Left lung (tissue), 10 donors: ENCODE measurements around the gene CCSER2. TPM values are rescaled to one million over a fixed set of nuclear protein-coding genes. Genes with fewer than 3 reads are reported as not detected.

Experiments
- ATAC-seq: fragments of 200-7000 bp; cut with Tn5 transposase; one replicate; pipeline ENCODE4 v1.9.1; 2020; ENCODE audit warnings: moderate library complexity
- DNase-seq, 4 donors: peaks; one replicate each; pipeline ENCODE4 v3.0.0-alpha.2; 2013 to 2020
- H3K27ac ChIP-seq, 2 donors: fragments of 200-600 bp; sonication (generic) in 1 of 2; one replicate each; pipeline versions ENCODE4 v1.5.0 to v1.8.0; 2020 to 2021
- H3K27me3 ChIP-seq, 2 donors: fragments of 200-600 bp; sonication (generic) in 1 of 2; one replicate each; pipeline versions ENCODE4 v1.5.0 to v1.8.0; 2020 to 2021
- H3K36me3 ChIP-seq, 2 donors: fragments of 200-600 bp; sonication (generic) in 1 of 2; one replicate each; pipeline versions ENCODE4 v1.5.0 to v1.8.0; 2020 to 2021
- H3K4me1 ChIP-seq, 2 donors: fragments of 200-600 bp; one replicate each; pipeline ENCODE4 v1.8.0; 2021
- H3K4me3 ChIP-seq, 2 donors: fragments of 200-600 bp; sonication (generic) in 1 of 2; one replicate each; pipeline versions ENCODE4 v1.5.0 to v1.8.0; 2020 to 2021; ENCODE audit warnings: mild to moderate bottlenecking in 1 of 2
- H3K9me3 ChIP-seq, 2 donors: fragments of 200-600 bp; sonication (generic) in 1 of 2; one replicate each; pipeline versions ENCODE4 v1.5.0 to v1.8.0; 2020 to 2021
- CTCF ChIP-seq, 2 donors: fragments of 200-600 bp; sonication (generic) in 1 of 2; IDR thresholded peaks; one replicate each; pipeline versions ENCODE4 v1.5.0 to v1.8.0; 2021; ENCODE audit warnings: antibody characterized with exemption in 2 of 2
- intact Hi-C, 2 donors: fragments of 100-400 bp; cut with DNase I; formaldehyde crosslinking; loops; one replicate each; pipeline versions ENCODE4 v1.11.2 to v1.14.2; 2022
- polyA plus RNA-seq, 6 donors: library from polyadenylated mRNA; unstranded; fragments of 120-200 nt; gene quantifications; one replicate each; pipeline ENCODE4 v1.2.1, GENCODE V29; 2013; ENCODE audit not compliant: insufficient read length in 6 of 6
- total RNA-seq, 2 donors: library from RNA; stranded (reverse); fragmentation: NEBNext Ultra II Directional; extraction: Animal tissue kit (Norgen Biotek cat#: 25700); gene quantifications; one replicate each; pipeline ENCODE4 v1.2.1, GENCODE V29; 2021
- donor health status: DM: no; HTN: yes; CAD: no.
- donor health status: DM: no; HTN: no; CAD: no.

The CCSER2 gene
- total and polyA plus RNA-seq, 8 donors = 32.7 to 65.5 (median 37.9) TPM

DNA sequence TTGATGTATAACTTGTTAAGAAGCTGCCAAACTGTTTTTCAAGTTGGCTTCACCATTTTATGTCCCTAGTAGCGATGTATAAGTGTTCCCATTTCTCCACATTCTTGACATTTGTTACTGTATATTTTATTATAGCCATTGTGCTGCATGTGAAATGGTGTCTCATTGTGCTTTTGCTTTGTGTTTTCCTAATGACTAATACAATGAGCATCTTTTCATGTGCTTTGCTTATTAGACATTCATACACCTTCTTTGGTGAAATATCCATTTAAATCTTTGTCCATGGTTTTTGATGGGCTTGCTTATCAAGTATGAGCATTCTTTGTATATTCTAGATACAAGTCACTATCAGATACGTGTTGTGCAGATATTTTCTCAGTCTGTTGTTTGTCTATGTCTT lies 203.0 kb downstream of the CCSER2 start:
- intact Hi-C loops = loop anchor here in 1 of 2 donors (10.0 kb wide), 1 partner anchor 257 kb away; no protein-coding TSS in a partner anchor
- Histone ChIP-seq H3K4me3 (no peak overlapping the region), H3K27me3 (no peaks in the 10 kb centered on the region), H3K9me3 (peaks cover 0 to 2% of the 10 kb centered on the region in 2 donors), H3K36me3 (no peaks in the 10 kb centered on the region), H3K27ac (no peak overlapping the region), H3K4me1 (no peaks in the 10 kb centered on the region)
- ATAC-seq = no peak
- no peak for DNase-seq
- no peak for TF ChIP-seq CTCF (IDR thresholded peaks at IDR 0.05)

DNA sequence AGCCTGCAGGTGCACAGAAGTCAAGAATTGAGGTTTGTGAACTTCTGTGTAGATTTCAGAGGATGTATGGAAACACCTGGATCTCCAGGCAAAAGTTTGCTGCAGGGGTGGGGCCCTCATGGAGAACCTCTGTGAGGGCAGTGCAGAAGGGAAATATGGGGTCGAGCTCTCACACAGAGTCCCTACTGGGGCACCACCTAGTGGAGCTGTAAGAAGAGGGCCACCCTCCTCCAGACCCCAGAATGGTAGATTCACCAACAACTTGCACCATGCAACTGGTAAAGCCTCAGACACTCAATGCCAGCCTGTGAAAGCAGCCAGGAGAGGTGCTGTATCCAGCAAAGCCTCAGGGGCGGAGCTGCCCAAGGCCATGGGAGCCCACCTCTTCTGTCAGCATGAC lies 205.8 kb downstream of the CCSER2 start:
- no peaks in the 10 kb centered on the region for H3K36me3 ChIP-seq
- TF ChIP-seq CTCF (IDR thresholded peaks at IDR 0.05) = no peak
- peaks cover 0 to 5% of the 10 kb centered on the region in 2 donors for H3K4me1 ChIP-seq
- intact Hi-C loops = loop anchor here in 1 of 2 donors (10.0 kb wide), 1 partner anchor 259 kb away; no protein-coding TSS in a partner anchor
- ATAC-seq = no peak
- H3K9me3 ChIP-seq = no peaks in the 10 kb centered on the region
- no peak for DNase-seq
- peaks cover 0 to 2% of the 10 kb centered on the region in 2 donors for H3K27me3 ChIP-seq
- no peak overlapping the region for H3K4me3 ChIP-seq
- no peak overlapping the region for H3K27ac ChIP-seq

DNA sequence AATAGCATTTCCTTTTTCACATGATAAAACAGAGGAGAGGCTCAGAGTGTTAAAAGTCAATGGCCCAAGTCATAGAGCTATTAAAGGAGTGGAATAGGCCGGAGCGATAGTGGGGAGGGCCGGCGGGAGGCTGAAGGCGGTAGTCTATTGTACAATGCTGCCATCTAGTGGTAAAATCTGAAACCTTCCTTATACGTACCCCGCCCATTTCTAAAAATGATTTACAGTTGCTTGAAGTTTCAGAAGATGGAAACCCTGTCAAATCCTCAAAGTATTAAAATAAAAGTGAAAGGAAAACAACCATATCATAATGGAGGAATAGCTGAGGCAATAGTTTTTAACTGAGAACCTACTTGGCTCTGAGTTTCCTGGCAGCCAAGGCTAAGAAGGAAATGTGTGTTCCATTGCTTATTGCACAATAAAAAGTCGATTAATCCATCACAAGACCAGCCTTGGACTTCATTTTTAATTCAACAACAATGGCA lies 209.1 kb downstream of the CCSER2 start:
- peak in 2 of 4 donors; percentile 43 to 72 for DNase-seq
- peak; percentile 86 to 87 for TF ChIP-seq CTCF (IDR thresholded peaks at IDR 0.05)

GRCh38 chr10:84538036-84538435 lies 209.6 kb downstream of the CCSER2 start:
- Histone ChIP-seq H3K4me1 (peaks cover 0 to 15% of the 10 kb centered on the region in 2 donors), H3K36me3 (no peaks in the 10 kb centered on the region), H3K4me3 (no peak overlapping the region), H3K9me3 (no peaks in the 10 kb centered on the region), H3K27me3 (peaks cover 0 to 29% of the 10 kb centered on the region in 2 donors), H3K27ac (no peak overlapping the region)
- no peak for TF ChIP-seq CTCF (IDR thresholded peaks at IDR 0.05)
- intact Hi-C loops = loop anchor here (5.0 to 10.0 kb wide), 3 partner anchors 161 to 276 kb away; no protein-coding TSS in a partner anchor
- DNase-seq = no peak
- no peak for ATAC-seq

More for the DNA sequence above, 209.1 kb downstream of the CCSER2 start:
- peaks cover 0 to 15% of the 10 kb centered on the region in 2 donors for H3K4me1 ChIP-seq
- H3K4me3 ChIP-seq = no peak overlapping the region
- H3K27me3 ChIP-seq = peaks cover 0 to 29% of the 10 kb centered on the region in 2 donors
- no peaks in the 10 kb centered on the region for H3K36me3 ChIP-seq
- intact Hi-C loops = loop anchor here (5.0 to 10.0 kb wide), 3 partner anchors 160 to 275 kb away; no protein-coding TSS in a partner anchor
- peak; percentile 91 for ATAC-seq
- no peak overlapping the region for H3K27ac ChIP-seq
- no peaks in the 10 kb centered on the region for H3K9me3 ChIP-seq

DNA sequence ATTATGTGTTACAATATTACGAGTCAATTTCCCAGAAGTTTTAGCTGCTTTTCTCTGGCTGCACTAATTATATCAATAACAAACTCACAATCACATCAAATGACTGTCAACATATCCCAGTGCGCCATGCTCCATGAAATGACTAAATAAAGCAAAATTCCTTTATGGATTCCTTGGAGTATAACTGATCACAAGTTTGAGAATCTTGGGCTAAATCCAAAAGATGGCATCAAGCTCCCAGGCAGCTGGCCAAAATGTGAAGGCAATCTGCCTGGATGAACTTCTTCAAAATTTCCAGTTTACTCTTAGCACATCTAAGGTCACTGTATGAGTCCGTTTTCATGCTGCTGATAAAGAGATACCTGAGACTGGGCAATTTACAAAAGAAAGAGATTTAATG lies 210.8 kb downstream of the CCSER2 start:
- DNase-seq (no peak), ATAC-seq (no peak)
- Histone ChIP-seq H3K9me3 (no peaks in the 10 kb centered on the region), H3K27ac (no peak overlapping the region), H3K27me3 (peaks cover 0 to 29% of the 10 kb centered on the region in 2 donors), H3K36me3 (no peaks in the 10 kb centered on the region), H3K4me1 (peaks cover 0 to 15% of the 10 kb centered on the region in 2 donors), H3K4me3 (no peak overlapping the region)
- intact Hi-C loops = loop anchor here (5.0 to 10.0 kb wide), 3 partner anchors 162 to 277 kb away; no protein-coding TSS in a partner anchor
- TF ChIP-seq CTCF (IDR thresholded peaks at IDR 0.05) = no peak
